Mesenchymal stem cell (in vitro differentiated cells and primary cell): Measurements from ENCODE around the gene MANEAL.

Source experiments
- DNase-seq: peaks from one replicate; pipeline ENCODE4 v3.0.0-alpha.2; 2013
- H2AFZ ChIP-seq: one replicate; pipeline ENCODE4 v1.6.1; 2013; ENCODE audit warnings: low read depth, mild to moderate bottlenecking, control low read depth, inconsistent platforms, low read length, moderate library complexity
- H2AK5ac ChIP-seq: 2 replicates; pipeline ENCODE4 v1.6.1; 2013; ENCODE audit warnings: low read length, moderate library complexity, mild to moderate bottlenecking, inconsistent platforms; ENCODE audit not compliant: severe bottlenecking
- H2BK120ac ChIP-seq: one replicate; pipeline ENCODE4 v1.6.1; 2013; ENCODE audit warnings: low read depth, mild to moderate bottlenecking, inconsistent platforms, low read length, moderate library complexity
- H2BK12ac ChIP-seq, 2 experiments: one replicate each; pipeline ENCODE4 v1.6.1; 2013; ENCODE audit warnings: inconsistent platforms in 2 of 2, low read length in 2 of 2, mild to moderate bottlenecking in 2 of 2, moderate library complexity in 2 of 2, control low read depth in 1 of 2
- H2BK15ac ChIP-seq: one replicate; pipeline ENCODE4 v1.6.1; 2013; ENCODE audit warnings: mild to moderate bottlenecking, low read depth, inconsistent platforms; ENCODE audit not compliant: poor library complexity, severe bottlenecking
- H2BK5ac ChIP-seq: 2 replicates; pipeline ENCODE4 v1.6.1; 2013; ENCODE audit warnings: low read depth, mild to moderate bottlenecking, low read length, control low read depth, inconsistent platforms; ENCODE audit not compliant: poor library complexity, severe bottlenecking
- H3K14ac ChIP-seq, 2 experiments: one replicate each; pipeline ENCODE4 v1.6.1; 2013; ENCODE audit warnings: inconsistent platforms in 2 of 2, low read length in 2 of 2, control low read depth in 1 of 2, mild to moderate bottlenecking in 1 of 2, moderate library complexity in 1 of 2
- H3K18ac ChIP-seq, 2 experiments: one replicate each; pipeline ENCODE4 v1.6.1; 2013; ENCODE audit warnings: inconsistent platforms in 2 of 2, low read length in 2 of 2, control low read depth in 1 of 2, low read depth in 1 of 2, mild to moderate bottlenecking in 1 of 2
- H3K23ac ChIP-seq, 2 experiments: one replicate each; pipeline ENCODE4 v1.6.1; 2013; ENCODE audit warnings: inconsistent platforms in 2 of 2, low read length in 2 of 2, mild to moderate bottlenecking in 2 of 2, moderate library complexity in 2 of 2, control low read depth in 1 of 2
- H3K27ac ChIP-seq: 2 replicates; pipeline ENCODE4 v1.5.1; 2013; ENCODE audit warnings: mild to moderate bottlenecking, moderate library complexity, low read length, control low read depth, inconsistent platforms; ENCODE audit not compliant: poor library complexity, severe bottlenecking
- H3K27me3 ChIP-seq, 2 experiments: 2 replicates each; pipeline versions ENCODE4 v1.6.1 to v1.7.0; 2013; ENCODE audit warnings: low read length in 2 of 2, mild to moderate bottlenecking in 2 of 2, moderate library complexity in 2 of 2, control low read depth in 1 of 2, inconsistent platforms in 1 of 2; ENCODE audit not compliant: control insufficient read depth in 1 of 2, insufficient read depth in 1 of 2
- H3K36me3 ChIP-seq, 2 experiments: 2 replicates each; pipeline versions ENCODE4 v1.6.1 to v1.7.0; 2013; ENCODE audit warnings: low read length in 2 of 2, control low read depth in 1 of 2, inconsistent platforms in 1 of 2, low read depth in 1 of 2, mild to moderate bottlenecking in 1 of 2; ENCODE audit not compliant: insufficient read depth in 2 of 2, control insufficient read depth in 1 of 2
- H3K4ac ChIP-seq, 2 experiments: one replicate each; pipeline ENCODE4 v1.6.1; 2013; ENCODE audit warnings: inconsistent platforms in 2 of 2, low read length in 2 of 2, mild to moderate bottlenecking in 2 of 2, moderate library complexity in 2 of 2, control low read depth in 1 of 2, low read depth in 1 of 2
- H3K4me1 ChIP-seq: 2 replicates; pipeline ENCODE4 v1.6.1; 2013; ENCODE audit warnings: low read depth, low read length, control low read depth; ENCODE audit not compliant: control insufficient read depth, insufficient read depth
- H3K4me2 ChIP-seq: 2 replicates; pipeline ENCODE4 v1.6.1; 2013; ENCODE audit warnings: low read length, mild to moderate bottlenecking, inconsistent platforms; ENCODE audit not compliant: poor library complexity, severe bottlenecking
- H3K4me3 ChIP-seq, 2 experiments: 2 replicates each; pipeline versions ENCODE4 v1.5.1 to v1.7.0; 2013; ENCODE audit warnings: low read length in 2 of 2, mild to moderate bottlenecking in 2 of 2, control low read depth in 1 of 2, low read depth in 1 of 2; ENCODE audit not compliant: insufficient read depth in 1 of 2
- H3K79me1 ChIP-seq: replicated peaks from 2 replicates; pipeline ENCODE4 v1.6.1; 2013; ENCODE audit warnings: mild to moderate bottlenecking, control low read depth, low read length, inconsistent platforms; ENCODE audit not compliant: poor library complexity, severe bottlenecking
- H3K9ac ChIP-seq: 2 replicates; pipeline ENCODE4 v1.7.0; 2013; ENCODE audit warnings: mild to moderate bottlenecking, low read length, moderate library complexity
- H3K9me3 ChIP-seq: 2 replicates; pipeline ENCODE4 v1.7.0; 2013; ENCODE audit warnings: mild to moderate bottlenecking, low read length; ENCODE audit not compliant: control insufficient read depth
- H4K8ac ChIP-seq: one replicate; pipeline ENCODE4 v1.6.1; 2013; ENCODE audit warnings: inconsistent platforms, mild to moderate bottlenecking, low read length, moderate library complexity
- H4K91ac ChIP-seq: one replicate; pipeline ENCODE4 v1.6.1; 2013; ENCODE audit warnings: mild to moderate bottlenecking, low read length, inconsistent platforms
- WGBS: methylation state at CpG from one replicate; pipeline ENCODE4 v1.1.7; 2013; ENCODE audit warnings: mixed read lengths; 5-methylcytosine and 5-hydroxymethylcytosine counted together

MANEAL gene

DNA sequence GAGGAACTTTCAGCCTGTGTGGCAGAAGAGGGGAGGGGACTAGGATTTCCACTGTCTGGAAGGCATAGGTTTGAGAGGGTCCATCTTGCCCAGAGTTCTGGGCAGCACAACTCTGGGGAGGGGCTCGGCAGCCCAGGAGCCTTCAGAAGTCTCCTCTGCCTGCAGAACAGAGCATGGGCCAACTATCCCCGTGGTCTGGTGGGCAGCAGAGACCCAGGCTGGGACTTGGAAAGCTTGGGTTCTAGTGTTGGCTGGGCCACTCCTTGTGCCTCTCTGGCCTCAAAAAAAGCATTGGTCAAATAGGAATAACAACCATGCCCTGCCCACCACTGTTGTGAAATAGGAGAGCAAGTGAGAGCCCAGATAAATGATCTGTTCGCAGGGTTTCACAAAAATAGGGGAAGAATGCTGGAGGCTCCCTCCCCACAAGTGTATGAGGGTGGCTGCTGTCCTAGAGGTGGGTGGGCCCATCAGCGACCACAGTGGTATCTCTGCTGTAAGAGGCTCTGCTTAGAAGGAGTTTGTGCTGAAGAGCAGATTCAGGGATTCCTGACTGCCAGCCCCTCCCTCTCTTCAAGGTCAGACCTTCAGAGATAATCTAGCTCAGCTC lies 37.6 kb upstream of the MANEAL start:
- H3K36me3 ChIP-seq, result no peaks in the 10 kb centered on the region
- no peak overlapping the region for H3K18ac ChIP-seq
- no peak overlapping the region for H3K14ac ChIP-seq
- no peak overlapping the region for H4K8ac ChIP-seq
- H3K9me3 ChIP-seq, result no peaks in the 10 kb centered on the region
- peaks cover 9% of the 10 kb centered on the region for H3K4me1 ChIP-seq
- no peak overlapping the region for H3K4ac ChIP-seq
- H3K27ac ChIP-seq, result no peak overlapping the region
- no peak overlapping the region for H2BK5ac ChIP-seq
- H2AFZ ChIP-seq, result no peak overlapping the region
- DNase-seq, result no peak
- H4K91ac ChIP-seq, result no peak overlapping the region
- no peak overlapping the region for H2BK12ac ChIP-seq
- no peak overlapping the region for H3K4me2 ChIP-seq
- no peak overlapping the region for H2BK120ac ChIP-seq
- no peaks in the 10 kb centered on the region for H3K79me1 ChIP-seq
- no peak overlapping the region for H3K23ac ChIP-seq
- H3K9ac ChIP-seq, result no peak overlapping the region
- WGBS, result 79% methylated on average over 4 of the region's 4 CpGs
- H3K27me3 ChIP-seq, result peaks cover 80 to 85% of the 10 kb centered on the region in 2 experiments
- no peak overlapping the region for H2AK5ac ChIP-seq
- H3K4me3 ChIP-seq, result no peak overlapping the region
- H2BK15ac ChIP-seq, result no peak overlapping the region

GRCh38 chr1:37759451-37759850 lies 34.2 kb upstream of the MANEAL start:
- no peak overlapping the region for H3K18ac ChIP-seq
- no peak overlapping the region for H2BK15ac ChIP-seq
- no peak overlapping the region for H2BK120ac ChIP-seq
- H3K14ac ChIP-seq, result no peak overlapping the region
- H3K23ac ChIP-seq, result no peak overlapping the region
- H3K4ac ChIP-seq, result no peak overlapping the region
- no peak overlapping the region for H3K9ac ChIP-seq
- no peaks in the 10 kb centered on the region for H3K4me1 ChIP-seq
- DNase-seq, result no peak
- H4K91ac ChIP-seq, result no peak overlapping the region
- peaks cover 0 to 3% of the 10 kb centered on the region in 2 experiments for H3K36me3 ChIP-seq
- no peaks in the 10 kb centered on the region for H3K79me1 ChIP-seq
- no peak overlapping the region for H3K4me3 ChIP-seq
- H3K27me3 ChIP-seq, result peaks cover 84 to 90% of the 10 kb centered on the region in 2 experiments
- no peak overlapping the region for H4K8ac ChIP-seq
- H2AK5ac ChIP-seq, result no peak overlapping the region
- WGBS, result 86% methylated on average over 1 of the region's 2 CpGs
- no peak overlapping the region for H2AFZ ChIP-seq
- H3K4me2 ChIP-seq, result no peak overlapping the region
- no peak overlapping the region for H2BK5ac ChIP-seq
- no peaks in the 10 kb centered on the region for H3K9me3 ChIP-seq
- no peak overlapping the region for H3K27ac ChIP-seq
- H2BK12ac ChIP-seq, result no peak overlapping the region

DNA sequence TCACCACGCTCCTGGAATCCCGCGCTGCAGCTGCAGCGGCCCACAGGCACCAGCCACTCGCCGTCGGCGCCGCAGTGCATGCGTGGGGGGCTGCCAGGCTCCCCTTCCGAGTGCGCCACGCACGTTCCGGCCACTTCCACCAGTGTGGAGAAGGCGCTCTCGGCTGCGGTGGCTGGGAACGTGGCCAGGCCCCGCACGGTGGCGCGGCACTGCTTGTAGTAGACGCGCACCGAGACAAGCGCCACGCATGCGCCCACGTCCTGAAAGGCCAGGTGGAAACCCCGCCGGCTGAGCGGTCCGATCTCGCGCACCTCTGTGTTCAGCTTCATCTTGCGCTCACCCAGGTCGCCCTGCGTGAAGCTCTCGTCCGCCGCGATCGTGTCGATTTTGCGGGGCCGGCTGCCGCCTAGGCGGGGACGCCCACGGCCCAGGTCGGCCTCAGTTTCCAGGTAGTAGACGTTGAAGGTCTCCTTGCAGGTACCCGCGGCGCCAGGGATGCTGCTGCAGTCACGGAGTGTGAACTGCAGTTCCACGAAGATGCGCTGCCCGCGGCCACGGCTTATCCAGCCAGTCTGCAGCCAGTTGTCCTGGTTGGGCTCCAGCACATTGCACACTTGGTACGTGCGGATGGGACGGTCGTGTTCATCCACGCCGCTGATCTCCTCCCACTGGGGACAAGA lies 32.1 kb upstream of the MANEAL start:
- DNase-seq, result no peak
- Histone ChIP-seq H3K36me3 (peaks cover 0 to 3% of the 10 kb centered on the region in 2 experiments), H3K9me3 (no peaks in the 10 kb centered on the region), H3K4ac (no peak overlapping the region), H3K14ac (no peak overlapping the region), H2BK12ac (no peak overlapping the region), H3K79me1 (no peaks in the 10 kb centered on the region), H2AK5ac (no peak overlapping the region), H3K27me3 (peaks cover 85 to 91% of the 10 kb centered on the region in 2 experiments), H2AFZ (no peak overlapping the region), H3K23ac (no peak overlapping the region), H2BK120ac (no peak overlapping the region), H3K4me2 (no peak overlapping the region), H4K91ac (no peak overlapping the region), H4K8ac (no peak overlapping the region), H2BK5ac (no peak overlapping the region), H3K4me1 (peaks cover 3% of the 10 kb centered on the region), H2BK15ac (no peak overlapping the region), H3K18ac (no peak overlapping the region), H3K9ac (no peak overlapping the region), H3K27ac (no peak overlapping the region), H3K4me3 (no peak overlapping the region)
- WGBS, result 82% methylated on average over 68 of the region's 68 CpGs

GRCh38 chr1:37762516-37762915 lies 31.1 kb upstream of the MANEAL start:
- Histone ChIP-seq H3K23ac (no peak overlapping the region), H2AFZ (no peak overlapping the region), H3K27ac (no peak overlapping the region), H3K36me3 (peaks cover 0 to 3% of the 10 kb centered on the region in 2 experiments), H2BK5ac (no peak overlapping the region), H3K4me1 (peaks cover 3% of the 10 kb centered on the region), H2BK12ac (no peak overlapping the region), H3K4me3 (no peak overlapping the region), H2BK120ac (no peak overlapping the region), H3K4me2 (no peak overlapping the region), H2BK15ac (no peak overlapping the region), H3K79me1 (no peaks in the 10 kb centered on the region), H3K18ac (no peak overlapping the region), H4K8ac (no peak overlapping the region), H4K91ac (no peak overlapping the region), H2AK5ac (no peak overlapping the region), H3K27me3 (peaks cover 87 to 92% of the 10 kb centered on the region in 2 experiments), H3K14ac (no peak overlapping the region), H3K9me3 (no peaks in the 10 kb centered on the region), H3K9ac (no peak overlapping the region), H3K4ac (no peak overlapping the region)
- DNase-seq, result no peak
- WGBS, result 64% methylated on average over 2 of the region's 2 CpGs
